Ramos (cell line): ENCODE results near the gene CLIC1.

ENCODE experiments used
- in situ Hi-C: fragments of 300-500 bp; cut with MboI; formaldehyde crosslinking; loops from one replicate; pipeline ENCODE4 v1.14.3; 2022; ENCODE audit warnings: low sequenced_read_pairs; ENCODE audit not compliant: unreplicated experiment

CLIC1 gene

GRCh38 chr6:31740397-31741223 lies 4.3 kb upstream of the CLIC1 start:
- in situ Hi-C loops, result no loop called here

- in situ Hi-C loops, result no loop called here
These were observed 3.5 kb upstream of the CLIC1 start, which contains the start of gene MSH5 for GRCh38 chr6:31739639-31740396. Gene MSH5, plus strand, starts transcription at chr6:31740005. Its CDS starts 462 bp downstream, at chr6:31740467.

- in situ Hi-C loops, result no loop called here
These were observed 2.0 kb upstream of the CLIC1 start for GRCh38 chr6:31737991-31738979.

- in situ Hi-C loops, result no loop called here
These were observed 1.1 kb upstream of the CLIC1 start for GRCh38 chr6:31737315-31737990.

- in situ Hi-C loops, result no loop called here
These were observed 511 bp upstream of the CLIC1 start for GRCh38 chr6:31736768-31737314.

GRCh38 chr6:31734821-31735406 lies 1.4 kb downstream of the CLIC1 start:
- in situ Hi-C loops, result no loop called here

GRCh38 chr6:31734247-31734820 lies 2.0 kb downstream of the CLIC1 start:
- in situ Hi-C loops, result no loop called here

- in situ Hi-C loops, result no loop called here
These were observed 2.6 kb downstream of the CLIC1 start for GRCh38 chr6:31733734-31734133.

- in situ Hi-C loops, result no loop called here
These were observed 4.3 kb downstream of the CLIC1 start for GRCh38 chr6:31732029-31732428.

GRCh38 chr6:31730631-31731086 lies 5.7 kb downstream of the CLIC1 start:
- in situ Hi-C loops, result no loop called here

GRCh38 chr6:31729979-31730630 lies 6.2 kb downstream of the CLIC1 start:
- in situ Hi-C loops, result no loop called here

GRCh38 chr6:31729515-31729978 lies 6.8 kb downstream of the CLIC1 start:
- in situ Hi-C loops, result no loop called here

- in situ Hi-C loops, result no loop called here
These were observed 7.4 kb downstream of the CLIC1 start, which contains the start of gene DDAH2 for GRCh38 chr6:31728767-31729514. Gene DDAH2, minus strand, starts transcription at chr6:31729299. Its CDS starts 138 bp downstream, at chr6:31729161.

- in situ Hi-C loops, result no loop called here
These were observed 8.3 kb downstream of the CLIC1 start for GRCh38 chr6:31727717-31728671.

- in situ Hi-C loops, result no loop called here
These were observed 9.2 kb downstream of the CLIC1 start for GRCh38 chr6:31727034-31727716.
